Memory B cell (primary cell): ENCODE measurements around the gene SPG21.

Experiments
- ATAC-seq: fragments of 150-1000 bp; cut with Tn5 transposase; 2 replicates; pipeline ENCODE4 v1.10.0; 2021; ENCODE audit warnings: low read depth, mild to moderate bottlenecking, moderate library complexity
- DNase-seq, 2 donors: peaks; one replicate each; pipeline ENCODE4 v3.0.0; 2022; ENCODE audit warnings: low spot score in 2 of 2
- H3K27ac Mint-ChIP-seq: one replicate; pipeline ENCODE4 v1.8.0; 2022; ENCODE audit warnings: mild to moderate bottlenecking, moderate library complexity, mixed read lengths
- H3K27me3 Mint-ChIP-seq: one replicate; pipeline ENCODE4 v1.8.0; 2022; ENCODE audit warnings: mixed read lengths
- H3K36me3 Mint-ChIP-seq: one replicate; pipeline ENCODE4 v1.8.0; 2022; ENCODE audit warnings: mild to moderate bottlenecking, mixed read lengths
- H3K4me1 Mint-ChIP-seq: one replicate; pipeline ENCODE4 v1.8.0; 2022; ENCODE audit warnings: mixed read lengths
- H3K4me3 Mint-ChIP-seq: one replicate; pipeline ENCODE4 v1.8.0; 2022; ENCODE audit warnings: mild to moderate bottlenecking, moderate library complexity, mixed read lengths
- H3K9me3 Mint-ChIP-seq: one replicate; pipeline ENCODE4 v1.8.0; 2022; ENCODE audit warnings: mixed read lengths

SPG21 gene

GRCh38 chr15:64979252-64979710 lies 10.4 kb downstream of the SPG21 start:
- no peak for ATAC-seq
- Mint-ChIP-seq H3K27me3 (no peaks in the 10 kb centered on the region), H3K27ac (no peak overlapping the region), H3K36me3 (peaks cover 10% of the 10 kb centered on the region), H3K9me3 (no peaks in the 10 kb centered on the region), H3K4me1 (peaks cover 2% of the 10 kb centered on the region), H3K4me3 (no peak overlapping the region)
- no peak for DNase-seq

- no peaks in the 10 kb centered on the region for H3K9me3 Mint-ChIP-seq
These were observed 14.3 kb downstream of the SPG21 start for GRCh38 chr15:64975390-64975789.

GRCh38 chr15:64970698-64971097 lies 19.0 kb downstream of the SPG21 start:
- ATAC-seq = no peak
- Mint-ChIP-seq H3K27me3 (no peaks in the 10 kb centered on the region), H3K9me3 (no peaks in the 10 kb centered on the region), H3K4me3 (no peak overlapping the region), H3K36me3 (peaks cover 25% of the 10 kb centered on the region), H3K27ac (no peak overlapping the region), H3K4me1 (no peaks in the 10 kb centered on the region)
- DNase-seq = no peak

More at GRCh38 chr15:64975390-64975789, 14.3 kb downstream of the SPG21 start:
- Mint-ChIP-seq H3K4me3 (no peak overlapping the region), H3K27me3 (no peaks in the 10 kb centered on the region), H3K4me1 (no peaks in the 10 kb centered on the region), H3K36me3 (peaks cover 12% of the 10 kb centered on the region), H3K27ac (no peak overlapping the region)
- DNase-seq (no peak), ATAC-seq (no peak)

- Mint-ChIP-seq H3K36me3 (peaks cover 34% of the 10 kb centered on the region), H3K27ac (no peak overlapping the region), H3K4me1 (no peaks in the 10 kb centered on the region), H3K27me3 (no peaks in the 10 kb centered on the region), H3K9me3 (no peaks in the 10 kb centered on the region), H3K4me3 (no peak overlapping the region)
- ATAC-seq (no peak), DNase-seq (no peak)
These were observed 20.3 kb downstream of the SPG21 start for GRCh38 chr15:64969401-64969800.

GRCh38 chr15:64961013-64961412 lies 28.7 kb downstream of the SPG21 start:
- Mint-ChIP-seq H3K27me3 (no peaks in the 10 kb centered on the region), H3K27ac (no peak overlapping the region), H3K9me3 (no peaks in the 10 kb centered on the region), H3K36me3 (peaks cover 40% of the 10 kb centered on the region), H3K4me1 (no peaks in the 10 kb centered on the region), H3K4me3 (no peak overlapping the region)
- ATAC-seq (no peak), DNase-seq (no peak)

- Mint-ChIP-seq H3K4me1 (no peaks in the 10 kb centered on the region), H3K4me3 (no peak overlapping the region), H3K27ac (no peak overlapping the region), H3K27me3 (no peaks in the 10 kb centered on the region), H3K9me3 (no peaks in the 10 kb centered on the region), H3K36me3 (peaks cover 39% of the 10 kb centered on the region)
- DNase-seq (no peak), ATAC-seq (no peak)
These were observed 29.6 kb downstream of the SPG21 start for GRCh38 chr15:64960153-64960552.

GRCh38 chr15:64959128-64959527 lies 30.6 kb downstream of the SPG21 start:
- peaks cover 37% of the 10 kb centered on the region for H3K36me3 Mint-ChIP-seq

GRCh38 chr15:64954395-64954794 lies 35.3 kb downstream of the SPG21 start:
- peak overlapping the region; percentile 27 for H3K4me3 Mint-ChIP-seq
- H3K36me3 Mint-ChIP-seq = peaks cover 30% of the 10 kb centered on the region
- peak overlapping the region; percentile 90 for H3K27ac Mint-ChIP-seq
- H3K4me1 Mint-ChIP-seq = peaks cover 40% of the 10 kb centered on the region
- no peaks in the 10 kb centered on the region for H3K27me3 Mint-ChIP-seq
- DNase-seq (no peak), ATAC-seq (no peak)
- peaks cover 34% of the 10 kb centered on the region for H3K9me3 Mint-ChIP-seq

More at GRCh38 chr15:64959128-64959527, 30.6 kb downstream of the SPG21 start:
- H3K4me1 Mint-ChIP-seq = peaks cover 9% of the 10 kb centered on the region
- no peak for DNase-seq
- no peak for ATAC-seq
- peaks cover 8% of the 10 kb centered on the region for H3K9me3 Mint-ChIP-seq
- H3K27me3 Mint-ChIP-seq = no peaks in the 10 kb centered on the region
- H3K4me3 Mint-ChIP-seq = no peak overlapping the region
- H3K27ac Mint-ChIP-seq = no peak overlapping the region

- H3K4me1 Mint-ChIP-seq = peaks cover 40% of the 10 kb centered on the region
- H3K27me3 Mint-ChIP-seq = no peaks in the 10 kb centered on the region
- H3K27ac Mint-ChIP-seq = peak overlapping the region; percentile 90
- H3K36me3 Mint-ChIP-seq = peaks cover 20% of the 10 kb centered on the region
- H3K9me3 Mint-ChIP-seq = peaks cover 34% of the 10 kb centered on the region
- H3K4me3 Mint-ChIP-seq = peak overlapping the region; percentile 37
- no peak for ATAC-seq
- DNase-seq = no peak
These were observed 37.8 kb downstream of the SPG21 start for GRCh38 chr15:64951777-64952418.

- peak; percentile 82 for ATAC-seq
- DNase-seq = peak in 1 of 2 donors; percentile 8
- Mint-ChIP-seq H3K9me3 (peaks cover 34% of the 10 kb centered on the region), H3K27ac (peak overlapping the region; percentile 90), H3K4me1 (peaks cover 40% of the 10 kb centered on the region), H3K4me3 (no peak overlapping the region), H3K27me3 (no peaks in the 10 kb centered on the region), H3K36me3 (peaks cover 20% of the 10 kb centered on the region)
These were observed 38.8 kb downstream of the SPG21 start for GRCh38 chr15:64950888-64951287.

- ATAC-seq (no peak), DNase-seq (no peak)
- peaks cover 36% of the 10 kb centered on the region for H3K4me1 Mint-ChIP-seq
- peak overlapping the region; percentile 42 for H3K27ac Mint-ChIP-seq
- no peak overlapping the region for H3K4me3 Mint-ChIP-seq
- H3K36me3 Mint-ChIP-seq = peaks cover 15% of the 10 kb centered on the region
- H3K27me3 Mint-ChIP-seq = no peaks in the 10 kb centered on the region
- peaks cover 31% of the 10 kb centered on the region for H3K9me3 Mint-ChIP-seq
These were observed 40.1 kb downstream of the SPG21 start for GRCh38 chr15:64949383-64950186.

GRCh38 chr15:64948916-64949315 lies 40.8 kb downstream of the SPG21 start:
- no peak overlapping the region for H3K4me3 Mint-ChIP-seq
- no peaks in the 10 kb centered on the region for H3K27me3 Mint-ChIP-seq
- no peak overlapping the region for H3K27ac Mint-ChIP-seq

GRCh38 chr15:64947211-64947610 lies 42.5 kb downstream of the SPG21 start:
- peaks cover 12% of the 10 kb centered on the region for H3K4me1 Mint-ChIP-seq
- peaks cover 7% of the 10 kb centered on the region for H3K9me3 Mint-ChIP-seq
- DNase-seq (no peak), ATAC-seq (no peak)
- H3K36me3 Mint-ChIP-seq = peaks cover 2% of the 10 kb centered on the region
- H3K27me3 Mint-ChIP-seq = no peaks in the 10 kb centered on the region
- H3K27ac Mint-ChIP-seq = peak overlapping the region; percentile 8
- no peak overlapping the region for H3K4me3 Mint-ChIP-seq

More at GRCh38 chr15:64948916-64949315, 40.8 kb downstream of the SPG21 start:
- Mint-ChIP-seq H3K36me3 (peaks cover 8% of the 10 kb centered on the region), H3K4me1 (peaks cover 29% of the 10 kb centered on the region), H3K9me3 (peaks cover 24% of the 10 kb centered on the region)
- DNase-seq (no peak), ATAC-seq (no peak)

GRCh38 chr15:64944961-64945360 lies 44.8 kb downstream of the SPG21 start:
- DNase-seq (no peak), ATAC-seq (no peak)
- no peaks in the 10 kb centered on the region for H3K27me3 Mint-ChIP-seq
- H3K27ac Mint-ChIP-seq = no peak overlapping the region
- peaks cover 2% of the 10 kb centered on the region for H3K36me3 Mint-ChIP-seq
- H3K9me3 Mint-ChIP-seq = no peaks in the 10 kb centered on the region
- H3K4me3 Mint-ChIP-seq = no peak overlapping the region
- H3K4me1 Mint-ChIP-seq = no peaks in the 10 kb centered on the region
